Keratinocyte (primary cell): ENCODE results near the gene DENND6A.

ENCODE experiments used
- EZH2 ChIP-seq: IDR thresholded peaks from one replicate; pipeline ENCODE4 v1.6.1; 2012; ENCODE audit warnings: inconsistent platforms, mild to moderate bottlenecking, low read length, moderate library complexity
- TF ChIP-seq, protein P1 (sequence below), 3 experiments: IDR thresholded peaks in 1 of 3; conservative IDR thresholded peaks in 1 of 3; optimal IDR thresholded peaks in 1 of 3; 2 replicates in 2 of 3; 3 replicates in 1 of 3; pipeline versions ENCODE3 to v1.5.1; 2011; ENCODE audit warnings: low read length in 3 of 3, mild to moderate bottlenecking in 3 of 3, moderate library complexity in 2 of 3, control low read depth in 1 of 3, inconsistent platforms in 1 of 3; ENCODE audit not compliant: insufficient read depth in 2 of 3; ENCODE audit errors: extremely low read depth in 1 of 3

DNA sequence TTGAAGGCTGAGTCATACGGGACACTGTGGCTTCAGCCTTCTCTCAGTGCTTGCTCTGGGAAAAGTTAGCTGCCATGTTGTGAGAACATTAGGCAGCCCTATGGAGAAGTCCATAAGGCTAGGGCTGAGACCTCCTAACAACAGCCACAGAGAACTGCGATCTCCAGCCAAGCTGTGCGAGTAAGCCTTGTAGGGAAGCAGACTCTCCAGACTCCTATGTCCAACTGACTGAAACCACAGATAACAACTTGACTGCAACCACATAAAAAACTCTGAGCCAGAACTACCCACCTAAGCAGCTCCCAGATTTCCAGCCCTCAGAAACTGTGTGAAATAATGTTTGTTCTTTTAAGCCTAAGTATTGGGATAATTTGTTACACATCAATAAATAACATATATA, 40.7 kb downstream of the DENND6A start:
- TF ChIP-seq, protein P1, sequence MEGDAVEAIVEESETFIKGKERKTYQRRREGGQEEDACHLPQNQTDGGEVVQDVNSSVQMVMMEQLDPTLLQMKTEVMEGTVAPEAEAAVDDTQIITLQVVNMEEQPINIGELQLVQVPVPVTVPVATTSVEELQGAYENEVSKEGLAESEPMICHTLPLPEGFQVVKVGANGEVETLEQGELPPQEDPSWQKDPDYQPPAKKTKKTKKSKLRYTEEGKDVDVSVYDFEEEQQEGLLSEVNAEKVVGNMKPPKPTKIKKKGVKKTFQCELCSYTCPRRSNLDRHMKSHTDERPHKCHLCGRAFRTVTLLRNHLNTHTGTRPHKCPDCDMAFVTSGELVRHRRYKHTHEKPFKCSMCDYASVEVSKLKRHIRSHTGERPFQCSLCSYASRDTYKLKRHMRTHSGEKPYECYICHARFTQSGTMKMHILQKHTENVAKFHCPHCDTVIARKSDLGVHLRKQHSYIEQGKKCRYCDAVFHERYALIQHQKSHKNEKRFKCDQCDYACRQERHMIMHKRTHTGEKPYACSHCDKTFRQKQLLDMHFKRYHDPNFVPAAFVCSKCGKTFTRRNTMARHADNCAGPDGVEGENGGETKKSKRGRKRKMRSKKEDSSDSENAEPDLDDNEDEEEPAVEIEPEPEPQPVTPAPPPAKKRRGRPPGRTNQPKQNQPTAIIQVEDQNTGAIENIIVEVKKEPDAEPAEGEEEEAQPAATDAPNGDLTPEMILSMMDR (optimal IDR thresholded peaks at IDR 0.05 in 1 of 3, IDR thresholded peaks at IDR 0.05 in 1 of 3, conservative IDR thresholded peaks at IDR 0.05 in 1 of 3; ENCODE audit: extremely low read depth in 1 of 3, insufficient read depth in 2 of 3, low read length in 3 of 3) = no peak
- no peak for TF ChIP-seq EZH2
